ENCODE results near the gene ATF4.

DNA sequence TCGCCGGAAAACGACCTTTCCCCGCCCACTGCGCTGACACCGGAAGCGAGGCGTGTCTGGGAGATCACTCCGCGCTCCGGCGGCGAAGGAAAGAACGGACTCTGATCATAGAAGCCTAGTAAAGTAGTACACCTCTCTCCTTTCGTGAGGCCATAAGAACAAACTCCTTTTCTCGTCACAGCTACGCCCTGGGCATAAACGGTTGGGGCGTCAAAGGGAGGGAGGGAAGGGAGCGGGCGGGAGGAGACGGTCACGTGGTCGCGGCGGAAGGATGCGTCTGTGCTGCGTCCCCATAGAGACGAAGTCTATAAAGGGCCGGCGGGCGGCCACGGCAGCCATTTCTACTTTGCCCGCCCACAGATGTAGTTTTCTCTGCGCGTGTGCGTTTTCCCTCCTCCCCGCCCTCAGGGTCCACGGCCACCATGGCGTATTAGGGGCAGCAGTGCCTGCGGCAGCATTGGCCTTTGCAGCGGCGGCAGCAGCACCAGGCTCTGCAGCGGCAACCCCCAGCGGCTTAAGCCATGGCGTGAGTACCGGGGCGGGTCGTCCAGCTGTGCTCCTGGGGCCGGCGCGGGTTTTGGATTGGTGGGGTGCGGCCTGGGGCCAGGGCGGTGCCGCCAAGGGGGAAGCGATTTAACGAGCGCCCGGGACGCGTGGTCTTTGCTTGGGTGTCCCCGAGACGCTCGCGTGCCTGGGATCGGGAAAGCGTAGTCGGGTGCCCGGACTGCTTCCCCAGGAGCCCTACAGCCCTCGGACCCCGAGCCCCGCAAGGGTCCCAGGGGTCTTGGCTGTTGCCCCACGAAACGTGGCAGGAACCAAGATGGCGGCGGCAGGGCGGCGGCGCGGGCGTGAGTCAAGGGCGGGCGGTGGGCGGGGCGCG is at the start of gene ATF4:
- peak; percentile 99 for TF ChIP-seq TAF1 (IDR thresholded peaks at IDR 0.05; ENCODE audit: borderline replicate concordance, low read depth, low read length)
- TF ChIP-seq POLR2AphosphoS5 (IDR thresholded peaks at IDR 0.05; ENCODE audit: low read depth, low read length): peak; percentile 99
- TF ChIP-seq POLR2A (IDR thresholded peaks at IDR 0.05; ENCODE audit: low read depth, low read length): peak; percentile 94

Measured in GM12892 (cell line).